Liver (tissue), 9 donors: ENCODE data around the gene RPS26. TPM values are rescaled to one million over a fixed set of nuclear protein-coding genes. Genes with fewer than 3 reads are reported as not detected.
A peak's percentile ranks its signal among the peaks of the same experiment; 100 is the strongest.
"Not testable (repeated sequence)": the region's sequence is repeated elsewhere in the genome, so short reads cannot be mapped to it uniquely, and the experiment has no call there.

Experiments
- DNase-seq: peaks from one replicate; pipeline ENCODE4 v3.0.0-alpha.2; 2017; ENCODE audit warnings: low spot score
- H3K27ac ChIP-seq, 2 donors: one replicate each; pipeline ENCODE4 v1.7.0; 2013; ENCODE audit warnings: inconsistent platforms in 2 of 2, low read length in 2 of 2, control low read depth in 1 of 2, low read depth in 1 of 2, mild to moderate bottlenecking in 1 of 2
- H3K27me3 ChIP-seq, 4 donors: one replicate each; pipeline versions ENCODE4 v1.6.1 to v1.7.0; 2013; ENCODE audit warnings: low read length in 3 of 4, inconsistent platforms in 1 of 4, mild to moderate bottlenecking in 1 of 4, moderate library complexity in 1 of 4; ENCODE audit not compliant: control insufficient read depth in 4 of 4, insufficient read depth in 4 of 4
- H3K36me3 ChIP-seq, 4 donors: one replicate each; pipeline versions ENCODE4 v1.6.1 to v1.7.0; 2013; ENCODE audit warnings: low read length in 3 of 4, mild to moderate bottlenecking in 3 of 4, low read depth in 1 of 4, moderate library complexity in 1 of 4; ENCODE audit not compliant: control insufficient read depth in 4 of 4, insufficient read depth in 3 of 4
- H3K4me1 ChIP-seq, 4 donors: one replicate each; pipeline versions ENCODE4 v1.6.1 to v1.7.0; 2013; ENCODE audit warnings: low read length in 3 of 4, mild to moderate bottlenecking in 3 of 4, moderate library complexity in 1 of 4; ENCODE audit not compliant: control insufficient read depth in 4 of 4, insufficient read depth in 4 of 4
- H3K4me3 ChIP-seq, 3 donors: one replicate each; pipeline versions ENCODE4 v1.6.1 to v1.7.0; 2013; ENCODE audit warnings: low read length in 3 of 3, control low read depth in 1 of 3, low read depth in 1 of 3, mild to moderate bottlenecking in 1 of 3
- H3K9ac ChIP-seq, 2 donors: one replicate each; pipeline ENCODE4 v1.7.0; 2013; ENCODE audit warnings: low read length in 2 of 2, mild to moderate bottlenecking in 2 of 2, moderate library complexity in 2 of 2, control low read depth in 1 of 2, low read depth in 1 of 2
- H3K9me3 ChIP-seq, 4 donors: one replicate each; pipeline versions ENCODE4 v1.6.1 to v1.7.0; 2013; ENCODE audit warnings: low read length in 3 of 4; ENCODE audit not compliant: control insufficient read depth in 4 of 4
- FOXA1 ChIP-seq: IDR thresholded peaks from 2 replicates; pipeline ENCODE4 v1.6.1; 2016; ENCODE audit warnings: antibody characterized with exemption
- FOXA2 ChIP-seq: IDR thresholded peaks from 2 replicates; pipeline ENCODE4 v1.6.1; 2016; ENCODE audit warnings: antibody characterized with exemption
- HNF4A ChIP-seq, 2 donors: conservative IDR thresholded peaks; 2 replicates each; pipeline ENCODE4 v1.6.1; 2016; ENCODE audit warnings: antibody characterized with exemption in 2 of 2, mild to moderate bottlenecking in 2 of 2
- JUND ChIP-seq, 2 donors: IDR thresholded peaks; 2 replicates each; pipeline ENCODE4 v1.6.1; 2016; ENCODE audit warnings: antibody characterized with exemption in 2 of 2
- NR2F2 ChIP-seq: IDR thresholded peaks from 2 replicates; pipeline ENCODE4 v1.6.1; 2016; ENCODE audit warnings: antibody characterized with exemption
- RAD21 ChIP-seq, 2 donors: IDR thresholded peaks; 2 replicates each; pipeline ENCODE4 v1.6.1; 2016; ENCODE audit warnings: antibody characterized with exemption in 2 of 2, mild to moderate bottlenecking in 2 of 2
- RXRA ChIP-seq, 2 donors: IDR thresholded peaks; 2 replicates each; pipeline ENCODE4 v1.6.1; 2017 to 2018; ENCODE audit warnings: antibody characterized with exemption in 2 of 2, mild to moderate bottlenecking in 1 of 2
- SP1 ChIP-seq: IDR thresholded peaks from 2 replicates; pipeline ENCODE4 v1.6.1; 2018; ENCODE audit warnings: antibody characterized with exemption, mild to moderate bottlenecking
- TAF1 ChIP-seq: conservative IDR thresholded peaks from 2 replicates; pipeline ENCODE4 v1.6.1; 2016; ENCODE audit warnings: antibody characterized with exemption, mild to moderate bottlenecking
- YY1 ChIP-seq: IDR thresholded peaks from 2 replicates; pipeline ENCODE4 v1.6.1; 2016; ENCODE audit warnings: antibody characterized with exemption, mild to moderate bottlenecking
- ZBTB33 ChIP-seq: IDR thresholded peaks from 2 replicates; pipeline ENCODE4 v1.6.1; 2016; ENCODE audit warnings: antibody characterized with exemption
- whole genome bisulfite sequencing: extraction: QIAGEN DNeasy Blood & Tissue Kit; methylation state at CpG from one replicate; pipeline ENCODE4 v1.1.7; 2013; 5-methylcytosine and 5-hydroxymethylcytosine counted together
- polyA plus RNA-seq, 2 donors: library from polyadenylated mRNA; stranded (reverse) in 1 of 2; unstranded in 1 of 2; fragments of 200-250 nt in 1 of 2; fragments of >200 nt in 1 of 2; fragmentation: Nextera tagmentation in 1 of 2; extraction: Ambion mirVana in 1 of 2; gene quantifications; one replicate each; pipeline versions ENCODE4 v1.2.1 to v1.2.3, GENCODE V29; 2013 to 2015
- total RNA-seq, 2 donors: library from RNA; depleted of rRNA; stranded (reverse); fragments of >200 nt; gene quantifications; one replicate each; pipeline ENCODE4 v1.2.3, GENCODE V29; 2014
- donor health status: healthy.
- donor health status: healthy.
- donor health status: healthy.
- donor health status: healthy.
- donor health status: healthy.

Gene RPS26
- total and polyA plus RNA-seq, 4 donors: 62.2 to 402 (median 219) TPM

GRCh38 chr12:55997535-55997859, 44.2 kb upstream of the RPS26 start:
- Histone ChIP-seq H3K4me1 (peaks cover 7 to 44% (median 36%) of the 10 kb centered on the region in 4 donors), H3K27me3 (no peaks in the 10 kb centered on the region), H3K9me3 (no peaks in the 10 kb centered on the region), H3K36me3 (peaks cover 8 to 17% (median 15%) of the 10 kb centered on the region in 4 donors), H3K9ac (peak overlapping the region; percentile 34 to 78), H3K27ac (peak overlapping the region; percentile 77 to 89), H3K4me3 (peak overlapping the region; percentile 58 to 92 (median 87))
- TF ChIP-seq ZBTB33 (no peak), JUND (IDR thresholded peaks at IDR 0.05) (no peak), RXRA (IDR thresholded peaks at IDR 0.05) (no peak), SP1 (no peak), FOXA1 (no peak)
- WGBS: 4% methylated on average over 5 of the region's 5 CpGs
- no peak for DNase-seq

- H3K4me3 ChIP-seq, H3K27ac ChIP-seq, H3K9ac ChIP-seq, H3K9me3 ChIP-seq, DNase-seq, H3K27me3 ChIP-seq: not testable (repeated sequence)
- H3K4me1 ChIP-seq: peaks cover 7 to 44% (median 36%) of the 10 kb centered on the region in 4 donors
- H3K36me3 ChIP-seq: peaks cover 0 to 12% (median 10%) of the 10 kb centered on the region in 4 donors
- WGBS: 67% methylated on average over 5 of the region's 6 CpGs
Measured at GRCh38 chr12:55999522-55999921, 42.2 kb upstream of the RPS26 start.

- WGBS: 93% methylated on average over 33 of the region's 33 CpGs
- H3K9ac ChIP-seq: not testable (repeated sequence)
Measured at GRCh38 chr12:55999999-56000540, 41.6 kb upstream of the RPS26 start.

GRCh38 chr12:56001487-56002100, 40.1 kb upstream of the RPS26 start:
- H3K27ac ChIP-seq: peak overlapping the region; percentile 52 to 68
- WGBS: 28% methylated on average over 7 of the region's 7 CpGs

More at GRCh38 chr12:55999999-56000540, 41.6 kb upstream of the RPS26 start:
- Histone ChIP-seq H3K4me1 (peaks cover 7 to 43% (median 35%) of the 10 kb centered on the region in 4 donors), H3K36me3 (peaks cover 0 to 14% (median 11%) of the 10 kb centered on the region in 4 donors)
- not testable (repeated sequence) for H3K27ac ChIP-seq, DNase-seq, H3K9me3 ChIP-seq, H3K4me3 ChIP-seq, H3K27me3 ChIP-seq

GRCh38 chr12:56003376-56003775, 38.3 kb upstream of the RPS26 start:
- not testable (repeated sequence) for H3K9ac ChIP-seq, H3K9me3 ChIP-seq, DNase-seq, H3K27me3 ChIP-seq, H3K27ac ChIP-seq, H3K4me3 ChIP-seq
- peaks cover 6 to 30% (median 21%) of the 10 kb centered on the region in 4 donors for H3K4me1 ChIP-seq
- peaks cover 0 to 15% (median 11%) of the 10 kb centered on the region in 4 donors for H3K36me3 ChIP-seq
- whole genome bisulfite sequencing: 84% methylated on average over 5 of the region's 5 CpGs

More at GRCh38 chr12:56001487-56002100, 40.1 kb upstream of the RPS26 start:
- Histone ChIP-seq H3K36me3 (peaks cover 0 to 15% (median 11%) of the 10 kb centered on the region in 4 donors), H3K4me3 (peak overlapping the region in 2 of 3 donors; percentile 9 to 24), H3K4me1 (peaks cover 7 to 31% (median 27%) of the 10 kb centered on the region in 4 donors), H3K9me3 (no peaks in the 10 kb centered on the region), H3K27me3 (no peaks in the 10 kb centered on the region), H3K9ac (no peak overlapping the region)
- no peak for DNase-seq
- TF ChIP-seq TAF1 (no peak), RAD21 (IDR thresholded peaks at IDR 0.05) (no peak), NR2F2 (no peak), FOXA2 (no peak), YY1 (no peak), HNF4A (conservative IDR thresholded peaks at IDR 0.05) (peak; percentile 25 to 30), SP1 (peak; percentile 8)
